Neural progenitor cell (in vitro differentiated cells): ENCODE results near the gene SEZ6L2.

Source experiments
- CTCF ChIP-seq: fragments of 200-600 bp; sonication (generic); IDR thresholded peaks from 2 replicates; pipeline ENCODE4 v1.5.1; 2017; ENCODE audit warnings: antibody characterized with exemption, mild to moderate bottlenecking
- EZH2 ChIP-seq: fragments of 200-600 bp; sonication (generic); IDR thresholded peaks from 2 replicates; pipeline ENCODE4 v1.6.1; 2017; ENCODE audit warnings: antibody characterized with exemption, mild to moderate bottlenecking, moderate library complexity
- EZH2phosphoT487 ChIP-seq: fragments of 200-600 bp; sonication (generic); IDR thresholded peaks from 2 replicates; pipeline ENCODE4 v1.6.1; 2017; ENCODE audit warnings: antibody characterized with exemption

DNA sequence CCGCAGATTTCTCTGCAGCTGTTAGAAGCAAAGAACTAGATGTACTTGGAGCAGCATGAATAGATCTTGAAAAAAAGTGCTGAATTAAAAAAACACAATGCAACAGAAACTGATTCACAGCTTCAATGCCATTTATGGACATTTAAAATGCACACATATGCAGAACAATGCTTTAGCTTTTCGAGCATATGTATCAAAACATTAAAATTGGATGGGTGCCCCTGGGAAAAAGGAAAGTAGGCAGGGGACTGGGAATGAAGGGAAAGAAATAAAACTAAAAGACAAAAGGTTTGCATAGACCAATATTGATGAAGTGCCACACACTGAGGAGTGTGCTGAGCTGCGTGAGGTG is 21.7 kb upstream of the SEZ6L2 start:
- no peak for TF ChIP-seq EZH2phosphoT487
- TF ChIP-seq EZH2: no peak
- no peak for TF ChIP-seq CTCF
